ENCODE measurements around the gene GPR142.

Gene GPR142

DNA sequence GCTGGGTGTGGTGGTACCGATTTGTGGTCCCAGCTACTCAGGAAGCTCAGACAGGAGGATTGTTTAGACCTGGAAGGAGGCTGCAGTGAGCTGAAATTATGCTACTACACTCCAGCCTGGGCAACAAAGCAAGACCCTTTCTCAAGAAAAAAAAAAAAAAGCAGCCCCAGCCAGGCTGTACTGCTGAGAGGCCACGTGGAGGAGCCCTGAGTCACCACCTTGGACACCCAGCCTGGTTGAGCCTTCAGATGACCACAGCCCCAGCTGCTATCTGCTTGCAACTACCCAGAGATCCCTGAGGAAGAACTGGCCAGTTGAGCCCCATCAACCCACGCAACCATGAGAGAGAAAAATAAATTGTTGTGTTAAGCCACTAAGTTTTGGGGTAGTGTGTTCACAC is 41.0 kb downstream of the GPR142 start:
- no peak overlapping the region for H3K27ac Mint-ChIP-seq
- H3K4me1 Mint-ChIP-seq (ENCODE audit: low read depth) = no peaks in the 10 kb centered on the region
- H3K36me3 Mint-ChIP-seq (ENCODE audit: low read depth) = no peaks in the 10 kb centered on the region
- no peak overlapping the region for H3K4me3 Mint-ChIP-seq
- no peaks in the 10 kb centered on the region for H3K9me3 Mint-ChIP-seq
- no peak for DNase-seq
- H3K27me3 Mint-ChIP-seq = peaks cover under 1% of the 10 kb centered on the region

- H3K4me3 Mint-ChIP-seq = no peak overlapping the region
- no peaks in the 10 kb centered on the region for H3K9me3 Mint-ChIP-seq
- H3K36me3 Mint-ChIP-seq (ENCODE audit: low read depth) = no peaks in the 10 kb centered on the region
- peaks cover 4% of the 10 kb centered on the region for H3K27me3 Mint-ChIP-seq
- no peak overlapping the region for H3K27ac Mint-ChIP-seq
- no peaks in the 10 kb centered on the region for H3K4me1 Mint-ChIP-seq (ENCODE audit: low read depth)
- DNase-seq = no peak
These were observed 41.5 kb downstream of the GPR142 start for GRCh38 chr17:74408815-74409214.

DNA sequence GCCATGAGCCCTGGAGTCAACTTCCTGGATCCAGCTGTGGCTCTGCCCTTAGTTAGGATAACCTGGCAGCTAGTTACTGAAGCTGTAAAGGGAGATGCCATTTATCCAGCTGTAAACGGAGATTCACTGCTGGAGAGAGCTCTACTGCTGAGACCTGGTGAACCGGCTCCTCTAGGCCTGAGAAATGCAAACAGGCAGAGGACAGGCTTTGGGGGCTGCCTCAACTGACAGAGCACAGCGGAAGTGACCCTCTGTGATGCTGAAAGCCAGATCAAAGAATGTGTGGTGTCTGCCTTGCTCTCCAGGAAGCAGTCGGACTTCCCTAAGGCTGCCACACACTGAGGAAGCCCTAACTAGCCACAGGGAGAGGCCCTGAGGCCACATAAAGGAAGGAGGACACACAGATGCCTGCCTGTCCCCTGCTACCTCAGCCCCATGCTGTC is 42.7 kb downstream of the GPR142 start:
- Mint-ChIP-seq H3K27me3 (peaks cover 4% of the 10 kb centered on the region), H3K9me3 (no peaks in the 10 kb centered on the region), H3K4me3 (no peak overlapping the region), H3K36me3 (ENCODE audit: low read depth) (no peaks in the 10 kb centered on the region), H3K4me1 (ENCODE audit: low read depth) (no peaks in the 10 kb centered on the region), H3K27ac (no peak overlapping the region)
- DNase-seq = no peak

- H3K4me3 Mint-ChIP-seq = no peak overlapping the region
- H3K36me3 Mint-ChIP-seq (ENCODE audit: low read depth) = no peaks in the 10 kb centered on the region
- no peaks in the 10 kb centered on the region for H3K9me3 Mint-ChIP-seq
- H3K27ac Mint-ChIP-seq = no peak overlapping the region
- H3K4me1 Mint-ChIP-seq (ENCODE audit: low read depth) = peaks cover 5% of the 10 kb centered on the region
- DNase-seq = no peak
- peaks cover 6% of the 10 kb centered on the region for H3K27me3 Mint-ChIP-seq
These were observed 45.3 kb downstream of the GPR142 start for GRCh38 chr17:74412581-74412980.

DNA sequence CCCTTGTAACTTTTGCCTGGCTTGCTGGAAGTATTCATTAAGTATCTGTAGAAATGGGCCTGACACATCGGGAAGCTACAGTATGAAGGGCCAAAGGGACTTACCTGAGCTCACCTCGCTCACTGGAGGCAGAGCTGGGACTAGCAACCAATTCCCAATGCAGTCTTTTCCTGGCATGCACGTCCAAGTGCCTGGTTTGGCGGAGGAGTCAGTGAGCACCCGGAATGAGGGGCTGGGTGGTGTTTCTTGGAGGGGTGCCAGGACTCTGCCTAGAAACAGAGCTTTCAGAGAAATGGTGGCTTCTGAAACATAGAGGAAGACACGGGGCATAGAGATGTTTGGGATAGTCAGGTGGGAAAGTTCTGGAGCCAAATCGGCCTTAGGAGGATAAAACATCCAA is 46.2 kb downstream of the GPR142 start:
- no peak for DNase-seq
- Mint-ChIP-seq H3K36me3 (ENCODE audit: low read depth) (no peaks in the 10 kb centered on the region), H3K4me1 (ENCODE audit: low read depth) (peaks cover 5% of the 10 kb centered on the region), H3K27ac (no peak overlapping the region), H3K27me3 (peaks cover 8% of the 10 kb centered on the region), H3K9me3 (no peaks in the 10 kb centered on the region), H3K4me3 (no peak overlapping the region)

GRCh38 chr17:74414510-74414909 is 47.2 kb downstream of the GPR142 start:
- no peaks in the 10 kb centered on the region for H3K9me3 Mint-ChIP-seq
- peaks cover 5% of the 10 kb centered on the region for H3K4me1 Mint-ChIP-seq (ENCODE audit: low read depth)
- no peaks in the 10 kb centered on the region for H3K36me3 Mint-ChIP-seq (ENCODE audit: low read depth)

DNA sequence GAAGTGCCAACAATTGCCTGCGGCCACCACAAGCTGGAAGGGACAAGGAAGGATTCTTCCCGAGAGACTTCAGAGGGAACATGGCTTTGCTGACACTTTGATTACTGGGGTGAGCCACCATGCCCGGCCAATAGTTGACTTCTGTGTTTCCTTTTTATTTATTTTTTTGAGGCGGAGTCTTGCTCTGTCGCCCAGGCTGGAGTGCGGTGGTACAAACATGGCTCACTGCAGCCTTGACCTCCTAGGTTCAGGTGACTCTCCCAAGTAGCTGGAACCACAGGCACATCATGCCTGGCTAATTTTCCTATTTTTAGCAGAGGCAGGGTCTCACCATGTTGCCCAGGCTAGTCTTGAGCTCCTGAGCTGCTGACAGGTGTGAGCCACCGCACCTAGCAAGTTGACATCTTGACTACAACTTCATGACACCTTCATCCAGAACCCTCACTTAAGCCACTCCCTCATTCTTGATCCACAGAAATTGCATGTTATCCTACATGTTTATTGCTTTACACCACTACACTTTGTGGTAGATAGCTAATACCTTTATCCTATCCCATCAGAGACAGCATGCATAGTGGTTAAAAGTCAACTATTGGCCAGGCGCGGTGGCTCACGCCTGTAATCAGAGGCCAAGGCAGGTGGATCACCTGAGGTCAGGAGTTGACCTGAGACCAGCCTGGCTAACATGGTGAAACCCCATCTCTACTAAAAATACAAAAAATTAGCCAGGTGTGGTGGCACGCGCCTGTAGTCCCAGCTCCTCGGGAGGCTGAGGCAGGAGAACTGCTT is 48.5 kb downstream of the GPR142 start:
- H3K27ac Mint-ChIP-seq = no peak overlapping the region
- no peaks in the 10 kb centered on the region for H3K36me3 Mint-ChIP-seq (ENCODE audit: low read depth)
- peaks cover 5% of the 10 kb centered on the region for H3K4me1 Mint-ChIP-seq (ENCODE audit: low read depth)
- no peak for DNase-seq
- H3K9me3 Mint-ChIP-seq = no peaks in the 10 kb centered on the region
- peaks cover 13% of the 10 kb centered on the region for H3K27me3 Mint-ChIP-seq
- H3K4me3 Mint-ChIP-seq = no peak overlapping the region

More at GRCh38 chr17:74414510-74414909, 47.2 kb downstream of the GPR142 start:
- no peak overlapping the region for H3K27ac Mint-ChIP-seq
- DNase-seq = no peak
- no peak overlapping the region for H3K4me3 Mint-ChIP-seq
- H3K27me3 Mint-ChIP-seq = peaks cover 11% of the 10 kb centered on the region

- H3K9me3 Mint-ChIP-seq = no peaks in the 10 kb centered on the region
- H3K27ac Mint-ChIP-seq = no peak overlapping the region
- H3K27me3 Mint-ChIP-seq = peaks cover 19% of the 10 kb centered on the region
- H3K36me3 Mint-ChIP-seq (ENCODE audit: low read depth) = no peaks in the 10 kb centered on the region
- H3K4me1 Mint-ChIP-seq (ENCODE audit: low read depth) = peaks cover 5% of the 10 kb centered on the region
- DNase-seq = no peak
- no peak overlapping the region for H3K4me3 Mint-ChIP-seq
These were observed 50.1 kb downstream of the GPR142 start for GRCh38 chr17:74417178-74418045.

DNA sequence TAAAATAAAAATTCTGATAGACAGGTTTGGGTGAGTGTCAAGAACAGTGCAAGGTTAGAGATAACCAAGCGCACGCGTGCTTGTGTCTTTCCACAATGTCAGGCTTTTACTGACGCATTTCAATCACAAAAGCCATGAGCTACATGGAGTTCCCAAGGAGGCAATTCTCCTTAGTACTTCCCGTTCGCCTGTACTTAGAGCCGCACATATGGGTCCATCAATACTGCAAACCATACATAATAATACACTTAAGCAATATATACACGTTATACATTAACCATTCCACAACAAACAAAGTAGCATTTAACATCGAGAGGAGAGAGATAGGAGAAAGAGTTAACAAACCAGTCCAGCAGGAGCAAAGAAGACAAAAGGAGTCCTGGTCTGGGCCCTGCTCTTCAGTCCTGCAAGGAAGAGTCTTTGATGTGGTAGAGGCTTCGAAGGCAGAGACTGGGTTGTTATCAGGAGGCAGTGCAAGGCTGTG is 52.7 kb downstream of the GPR142 start:
- Mint-ChIP-seq H3K4me1 (ENCODE audit: low read depth) (peaks cover 5% of the 10 kb centered on the region), H3K9me3 (no peaks in the 10 kb centered on the region), H3K27me3 (peaks cover 21% of the 10 kb centered on the region), H3K27ac (no peak overlapping the region), H3K36me3 (ENCODE audit: low read depth) (no peaks in the 10 kb centered on the region), H3K4me3 (no peak overlapping the region)
- DNase-seq = no peak
